ENCODE data around the gene RUNX3. TPM values are rescaled to one million over a fixed set of nuclear protein-coding genes. Genes with fewer than 3 reads are reported as not detected.

Gene RUNX3
- total RNA-seq, 1 experiment from 2014 or later, result 3.7 TPM

GRCh38 chr1:24898152-24898908 is 31.7 kb downstream of the RUNX3 start:
- Histone ChIP-seq H3K9me2 (replicated peaks; ENCODE audit: low read length) (no peaks in the 10 kb centered on the region), H4K20me1 (ENCODE audit: low read length) (no peaks in the 10 kb centered on the region), H3K4me2 (ENCODE audit: low read length) (no peak overlapping the region), H3F3A (ENCODE audit: low read length, unreplicated experiment) (no peaks in the 10 kb centered on the region), H3K9me3 (ENCODE audit: low read length) (no peaks in the 10 kb centered on the region), H3K4me1 (ENCODE audit: insufficient read depth, low read length) (no peaks in the 10 kb centered on the region), H2AFZ (ENCODE audit: low read length) (no peak overlapping the region), H3K36me3 (ENCODE audit: low read depth, low read length) (no peaks in the 10 kb centered on the region), H3K4me3 (ENCODE audit: low read length) (no peak overlapping the region), H3K79me2 (ENCODE audit: low read length) (no peaks in the 10 kb centered on the region), H3K27ac (ENCODE audit: low read length) (no peak overlapping the region), H3K9ac (ENCODE audit: low read length) (no peak overlapping the region), H3K27me3 (ENCODE audit: low read length) (no peaks in the 10 kb centered on the region)
- intact Hi-C loops (cut with micrococcal nuclease), result loop anchor here (2.0 kb wide), 1 partner anchor 50 kb away; no protein-coding TSS in a partner anchor
- DNase-seq (peak; percentile 59), ATAC-seq (peak; percentile 92)
- TF ChIP-seq EZH2phosphoT487 (IDR thresholded peaks at IDR 0.05; ENCODE audit: borderline replicate concordance, low read length), result no peak
- TF ChIP-seq CTCF (conservative IDR thresholded peaks at IDR 0.05; ENCODE audit: low read depth, low read length), result peak; percentile 83
- BruUV-seq (replicated peaks), result no TSS peak
- ChIA-PET POLR2A (ENCODE audit: unreplicated experiment) (interaction anchor here (0.7 kb wide), 1 partner anchor 692 kb away, joined by 3 read pairs; no protein-coding TSS in a partner anchor), CTCF (interaction anchor here (0.5 to 1.4 kb wide), 3 partner anchors 36 to 53 kb away, joined by 3 to 10 read pairs (median 4); no protein-coding TSS in a partner anchor)

- CTCF ChIA-PET, result interaction anchor here (0.5 to 1.4 kb wide), 2 partner anchors 50 to 52 kb away, joined by 4 to 10 read pairs; no protein-coding TSS in a partner anchor
- H3K9me3 ChIP-seq (ENCODE audit: low read length), result no peaks in the 10 kb centered on the region
- no peaks in the 10 kb centered on the region for H3K4me1 ChIP-seq (ENCODE audit: insufficient read depth, low read length)
- H3K4me3 ChIP-seq (ENCODE audit: low read length), result no peak overlapping the region
- H3K4me2 ChIP-seq (ENCODE audit: low read length), result no peak overlapping the region
- H3K79me2 ChIP-seq (ENCODE audit: low read length), result no peaks in the 10 kb centered on the region
- H3K27ac ChIP-seq (ENCODE audit: low read length), result no peak overlapping the region
- no peaks in the 10 kb centered on the region for H3F3A ChIP-seq (ENCODE audit: low read length, unreplicated experiment)
- no peaks in the 10 kb centered on the region for H3K9me2 ChIP-seq (replicated peaks; ENCODE audit: low read length)
- BruUV-seq (replicated peaks), result no TSS peak
- no peak for DNase-seq
- H3K27me3 ChIP-seq (ENCODE audit: low read length), result no peaks in the 10 kb centered on the region
- H4K20me1 ChIP-seq (ENCODE audit: low read length), result no peaks in the 10 kb centered on the region
- intact Hi-C loops (cut with micrococcal nuclease), result loop anchor here (2.0 kb wide), 1 partner anchor 49 kb away; no protein-coding TSS in a partner anchor
- TF ChIP-seq EZH2 (IDR thresholded peaks at IDR 0.05; ENCODE audit: low read length, unreplicated experiment), result no peak
- no peak for TF ChIP-seq EZH2phosphoT487 (IDR thresholded peaks at IDR 0.05; ENCODE audit: borderline replicate concordance, low read length)
- no peak for TF ChIP-seq CTCF (conservative IDR thresholded peaks at IDR 0.05; ENCODE audit: low read depth, low read length)
- no peaks in the 10 kb centered on the region for H3K36me3 ChIP-seq (ENCODE audit: low read depth, low read length)
- ATAC-seq, result no peak
- POLR2A ChIA-PET (ENCODE audit: unreplicated experiment), result interaction anchor here (0.5 kb wide), 1 partner anchor 35 kb away, joined by 3 read pairs; no protein-coding TSS in a partner anchor
- no peak overlapping the region for H3K9ac ChIP-seq (ENCODE audit: low read length)
- no peak overlapping the region for H2AFZ ChIP-seq (ENCODE audit: low read length)
Measured at GRCh38 chr1:24897263-24898151, 32.6 kb downstream of the RUNX3 start.
